Omental fat pad (tissue), 4 donors: ENCODE results near the gene DTX3. TPM values are rescaled to one million over a fixed set of nuclear protein-coding genes. Genes with fewer than 3 reads are reported as not detected.

Source experiments
- ATAC-seq: fragments of 150-250 bp; one replicate; pipeline ENCODE4 v1.9.1; 2016; ENCODE audit warnings: mild to moderate bottlenecking, moderate library complexity; ENCODE audit not compliant: low FRiP score
- DNase-seq: peaks from one replicate; pipeline ENCODE4 v3.0.0-alpha.2; 2019; ENCODE audit warnings: low spot score
- total RNA-seq, 4 donors: library from RNA; depleted of rRNA; stranded (reverse); fragments of >200 nt; gene quantifications; one replicate each; pipeline ENCODE4 v1.1.0, GENCODE V29; 2016
- TF ChIP-seq, protein P1 (sequence below), 3 donors: fragments of 450-650 bp; IDR thresholded peaks; one replicate each; pipeline ENCODE4 v1.5.1; 2016 to 2017; ENCODE audit warnings: antibody characterized with exemption in 3 of 3, mild to moderate bottlenecking in 3 of 3, moderate library complexity in 2 of 3

DTX3 gene
- total RNA-seq, 4 donors from 2014 or later: 8.0 to 21.7 (median 13.3) TPM

DNA sequence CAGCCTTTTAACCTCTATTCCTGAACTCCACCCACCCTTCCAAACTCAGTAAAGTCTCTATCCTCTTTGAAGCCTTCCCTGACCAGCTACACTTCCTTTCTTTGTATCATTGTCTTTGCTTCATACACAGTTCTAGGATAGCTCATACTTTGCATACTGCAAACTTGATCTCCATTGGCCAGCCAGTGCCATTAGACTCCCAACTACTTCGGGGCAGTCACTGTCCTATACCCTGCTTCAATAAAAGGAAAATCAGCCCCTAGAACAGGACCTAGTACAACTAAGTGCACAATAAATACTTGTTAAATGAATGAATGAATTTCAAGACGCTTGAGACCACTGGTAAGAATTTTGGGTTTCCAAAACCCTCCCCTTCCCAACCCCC lies 14.2 kb upstream of the DTX3 start:
- no peak for ATAC-seq
- DNase-seq: no peak
- TF ChIP-seq, protein P1, sequence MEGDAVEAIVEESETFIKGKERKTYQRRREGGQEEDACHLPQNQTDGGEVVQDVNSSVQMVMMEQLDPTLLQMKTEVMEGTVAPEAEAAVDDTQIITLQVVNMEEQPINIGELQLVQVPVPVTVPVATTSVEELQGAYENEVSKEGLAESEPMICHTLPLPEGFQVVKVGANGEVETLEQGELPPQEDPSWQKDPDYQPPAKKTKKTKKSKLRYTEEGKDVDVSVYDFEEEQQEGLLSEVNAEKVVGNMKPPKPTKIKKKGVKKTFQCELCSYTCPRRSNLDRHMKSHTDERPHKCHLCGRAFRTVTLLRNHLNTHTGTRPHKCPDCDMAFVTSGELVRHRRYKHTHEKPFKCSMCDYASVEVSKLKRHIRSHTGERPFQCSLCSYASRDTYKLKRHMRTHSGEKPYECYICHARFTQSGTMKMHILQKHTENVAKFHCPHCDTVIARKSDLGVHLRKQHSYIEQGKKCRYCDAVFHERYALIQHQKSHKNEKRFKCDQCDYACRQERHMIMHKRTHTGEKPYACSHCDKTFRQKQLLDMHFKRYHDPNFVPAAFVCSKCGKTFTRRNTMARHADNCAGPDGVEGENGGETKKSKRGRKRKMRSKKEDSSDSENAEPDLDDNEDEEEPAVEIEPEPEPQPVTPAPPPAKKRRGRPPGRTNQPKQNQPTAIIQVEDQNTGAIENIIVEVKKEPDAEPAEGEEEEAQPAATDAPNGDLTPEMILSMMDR (IDR thresholded peaks at IDR 0.05): no peak

DNA sequence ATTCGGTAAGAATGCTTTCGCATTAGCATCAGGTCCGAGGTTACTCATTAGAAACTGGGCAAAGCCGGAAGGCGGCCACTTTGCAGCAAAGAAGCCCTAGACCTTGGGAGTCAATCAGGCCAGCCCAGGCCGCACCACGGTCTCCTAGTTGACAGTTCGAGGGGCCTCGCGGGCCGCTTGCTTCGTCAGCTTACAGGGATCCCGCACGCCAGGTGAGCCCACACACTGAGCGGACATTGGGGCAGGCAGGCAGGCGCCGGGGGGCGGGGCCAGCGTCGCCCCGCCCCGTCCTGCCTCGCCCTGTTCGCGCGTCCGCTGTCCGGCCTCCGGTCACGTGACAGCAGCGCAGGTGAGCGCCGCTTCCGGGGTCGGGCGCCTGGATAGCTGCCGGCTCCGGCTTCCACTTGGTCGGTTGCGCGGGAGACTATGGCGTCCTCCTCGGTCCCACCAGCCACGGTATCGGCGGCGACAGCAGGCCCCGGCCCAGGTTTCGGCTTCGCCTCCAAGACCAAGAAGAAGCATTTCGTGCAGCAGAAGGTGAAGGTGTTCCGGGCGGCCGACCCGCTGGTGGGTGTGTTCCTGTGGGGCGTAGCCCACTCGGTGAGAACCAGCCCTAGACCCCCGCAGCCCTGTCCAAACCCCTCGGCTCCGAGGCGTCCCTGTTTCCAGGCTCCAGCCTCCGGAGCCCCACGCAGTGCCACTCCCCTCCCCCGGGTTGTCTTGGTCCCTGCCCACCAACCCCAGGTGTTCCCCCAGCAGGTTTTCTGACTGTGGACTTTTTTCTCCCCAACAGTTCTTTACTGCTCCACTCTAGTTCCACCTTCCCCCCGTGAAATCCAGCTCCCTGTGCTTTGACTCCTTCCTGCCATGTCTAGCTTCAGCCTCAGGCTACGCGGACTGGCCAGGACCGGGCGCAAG lies 13.5 kb upstream of the DTX3 start, which contains the start of gene PIP4K2C:
Gene PIP4K2C (plus strand): TSS at position 329 of the 918 bp plus-strand sequence. CDS start 98 bp downstream, at position 427.
- peak; percentile 98 for ATAC-seq
- TF ChIP-seq, protein P1 (IDR thresholded peaks at IDR 0.05): no peak
- DNase-seq: peak; percentile 43

DNA sequence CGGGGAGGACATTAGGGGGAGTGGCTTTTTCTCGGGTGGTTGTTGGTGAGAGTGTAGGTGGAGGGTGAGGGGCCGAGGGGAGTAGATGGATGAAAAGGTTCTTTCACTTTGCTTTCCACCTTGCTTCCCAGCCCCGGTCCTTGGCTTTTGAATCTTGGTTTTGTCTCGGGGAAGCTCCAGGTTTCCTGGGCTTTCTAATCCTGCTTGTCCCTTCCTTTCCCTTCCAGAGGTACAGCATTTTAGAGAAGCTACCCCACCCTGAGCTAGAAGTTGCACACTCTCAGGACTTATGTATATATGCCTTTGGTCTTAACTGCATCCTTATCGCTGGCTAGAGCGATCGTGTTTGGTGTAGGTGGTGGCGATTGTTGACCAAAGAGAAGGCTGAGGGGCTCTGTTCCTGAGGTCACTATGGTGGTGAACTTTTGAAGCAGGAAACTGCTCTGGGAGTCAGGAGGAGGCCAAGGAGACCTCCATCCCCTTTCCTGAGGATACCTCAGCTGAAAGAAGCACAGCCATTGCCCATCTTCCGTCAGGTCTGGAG lies 12.8 kb upstream of the DTX3 start:
- TF ChIP-seq, protein P1 (IDR thresholded peaks at IDR 0.05): no peak
- ATAC-seq (no peak), DNase-seq (no peak)

DNA sequence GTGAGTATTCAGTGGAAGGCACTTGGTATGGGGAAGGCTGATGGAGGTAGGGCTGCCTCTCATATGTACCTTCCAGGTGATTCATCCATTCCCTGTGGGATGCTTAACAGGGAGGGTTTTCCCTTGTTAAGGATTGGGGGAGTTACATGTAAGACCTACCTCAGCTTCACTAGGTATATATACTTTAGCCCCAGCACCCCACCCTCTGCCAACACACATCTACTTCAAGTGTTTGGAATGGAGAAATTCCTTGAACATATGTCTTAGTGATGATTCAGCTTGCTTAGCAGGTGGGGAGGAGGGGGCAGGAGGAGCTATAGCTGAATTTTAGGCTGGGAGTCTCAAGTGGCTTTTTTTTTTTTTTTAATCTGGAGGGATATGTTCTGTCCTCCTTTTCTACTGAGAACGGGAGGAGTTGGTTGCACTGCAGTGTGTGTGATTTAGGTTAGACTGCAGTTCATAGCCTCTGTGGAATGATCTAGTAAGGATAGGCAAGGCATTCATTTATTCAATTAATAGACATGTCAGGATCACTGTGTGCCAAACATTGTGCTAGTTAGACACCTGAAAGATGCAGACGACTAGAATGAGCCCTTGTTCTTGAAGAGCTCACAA lies 12.0 kb upstream of the DTX3 start:
- TF ChIP-seq, protein P1 (IDR thresholded peaks at IDR 0.05): no peak
- DNase-seq (no peak), ATAC-seq (no peak)

DNA sequence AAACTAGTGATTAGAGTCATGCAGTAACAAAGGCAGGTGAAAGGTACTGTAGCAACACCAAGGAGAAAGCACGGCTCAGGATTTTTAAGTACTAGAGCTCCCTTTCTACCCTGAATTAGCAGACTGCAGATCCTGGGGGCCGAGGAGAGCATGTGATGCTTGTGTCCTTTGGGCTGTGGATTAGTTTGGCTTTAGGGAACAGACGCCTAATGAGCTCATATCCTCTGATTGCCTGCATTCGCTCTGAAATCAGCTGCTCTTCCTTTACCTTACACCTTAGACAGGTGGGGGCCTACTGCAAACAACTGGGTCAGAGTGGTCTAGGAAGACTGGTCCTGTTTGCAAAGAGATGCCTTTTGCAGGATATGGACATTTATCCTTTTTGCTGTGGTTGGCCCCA lies 11.4 kb upstream of the DTX3 start:
- TF ChIP-seq, protein P1 (IDR thresholded peaks at IDR 0.05): no peak
- DNase-seq (no peak), ATAC-seq (no peak)

DNA sequence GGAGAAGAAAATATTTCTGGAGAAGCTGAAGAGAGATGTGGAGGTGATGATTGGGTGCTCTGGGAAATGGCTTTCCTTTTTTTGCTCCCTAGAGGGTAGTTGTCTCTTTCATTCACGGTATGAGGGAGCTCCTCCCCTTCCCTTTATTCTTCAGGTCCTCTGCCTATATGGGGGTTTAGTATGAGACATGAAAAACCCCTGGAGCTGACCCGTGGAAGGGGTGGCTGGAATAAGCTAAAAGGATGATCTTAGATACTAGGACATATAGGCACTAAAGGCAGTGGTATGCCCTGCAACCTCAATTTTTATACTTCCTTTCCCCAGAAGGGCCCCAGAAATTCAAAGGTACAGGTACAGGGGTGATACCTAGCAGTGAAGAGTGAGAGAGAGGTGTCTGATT lies 4.2 kb upstream of the DTX3 start:
- ATAC-seq (no peak), DNase-seq (no peak)
- TF ChIP-seq, protein P1 (IDR thresholded peaks at IDR 0.05): no peak
